Measurements from ENCODE around the gene PSMA2. TPM values are rescaled to one million over a fixed set of nuclear protein-coding genes. Genes with fewer than 3 reads are reported as not detected.

Gene PSMA2
- total RNA-seq, 4 donors from 2014 or later: 55.3 to 76.1 (median 68.9) TPM

DNA sequence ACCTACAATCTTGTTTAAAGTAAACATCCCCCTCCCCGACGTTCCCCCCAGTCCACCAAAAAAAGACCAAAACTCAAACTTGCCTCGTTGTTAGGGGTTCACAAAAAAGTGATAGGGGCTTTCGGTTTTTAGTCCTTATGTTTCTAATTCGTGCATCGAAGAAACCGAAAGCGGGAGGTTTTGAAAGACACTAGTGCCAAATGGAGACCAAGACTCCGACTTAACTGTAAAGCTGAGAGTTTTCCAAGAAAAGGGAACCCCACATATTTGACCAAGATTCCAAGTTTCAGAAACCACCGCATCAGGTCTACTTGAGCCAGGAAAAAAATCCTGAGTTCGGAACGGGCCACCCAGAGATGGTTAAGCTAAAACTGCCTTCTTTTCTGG lies 534 bp downstream of the PSMA2 start:
- ATAC-seq (ENCODE audit: low FRiP score): no peak
- DNase-seq (ENCODE audit: low spot score): no peak
- TF ChIP-seq, protein P1, sequence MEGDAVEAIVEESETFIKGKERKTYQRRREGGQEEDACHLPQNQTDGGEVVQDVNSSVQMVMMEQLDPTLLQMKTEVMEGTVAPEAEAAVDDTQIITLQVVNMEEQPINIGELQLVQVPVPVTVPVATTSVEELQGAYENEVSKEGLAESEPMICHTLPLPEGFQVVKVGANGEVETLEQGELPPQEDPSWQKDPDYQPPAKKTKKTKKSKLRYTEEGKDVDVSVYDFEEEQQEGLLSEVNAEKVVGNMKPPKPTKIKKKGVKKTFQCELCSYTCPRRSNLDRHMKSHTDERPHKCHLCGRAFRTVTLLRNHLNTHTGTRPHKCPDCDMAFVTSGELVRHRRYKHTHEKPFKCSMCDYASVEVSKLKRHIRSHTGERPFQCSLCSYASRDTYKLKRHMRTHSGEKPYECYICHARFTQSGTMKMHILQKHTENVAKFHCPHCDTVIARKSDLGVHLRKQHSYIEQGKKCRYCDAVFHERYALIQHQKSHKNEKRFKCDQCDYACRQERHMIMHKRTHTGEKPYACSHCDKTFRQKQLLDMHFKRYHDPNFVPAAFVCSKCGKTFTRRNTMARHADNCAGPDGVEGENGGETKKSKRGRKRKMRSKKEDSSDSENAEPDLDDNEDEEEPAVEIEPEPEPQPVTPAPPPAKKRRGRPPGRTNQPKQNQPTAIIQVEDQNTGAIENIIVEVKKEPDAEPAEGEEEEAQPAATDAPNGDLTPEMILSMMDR (IDR thresholded peaks at IDR 0.05): no peak

DNA sequence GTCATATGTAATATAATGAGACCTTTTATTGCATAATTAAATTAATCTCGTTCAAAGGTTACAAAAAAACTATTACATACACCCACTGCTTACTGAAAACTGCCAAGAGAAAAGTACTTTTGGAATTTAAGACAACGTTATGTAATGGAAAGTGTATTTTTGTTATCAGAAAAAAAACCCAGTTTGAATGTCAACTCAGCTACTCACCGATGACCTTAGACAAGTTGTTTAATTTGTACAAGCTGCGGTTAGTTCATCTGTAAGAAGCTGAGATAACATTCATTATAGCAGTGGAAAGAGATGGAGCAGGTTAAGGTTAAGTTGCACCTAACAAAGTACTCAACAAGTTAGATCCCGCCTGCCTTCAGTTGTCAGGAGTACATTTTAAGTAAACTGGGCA lies 1.1 kb downstream of the PSMA2 start:
- TF ChIP-seq, protein P1 (IDR thresholded peaks at IDR 0.05): no peak
- DNase-seq (ENCODE audit: low spot score): no peak
- ATAC-seq (ENCODE audit: low FRiP score): peak; percentile 43

DNA sequence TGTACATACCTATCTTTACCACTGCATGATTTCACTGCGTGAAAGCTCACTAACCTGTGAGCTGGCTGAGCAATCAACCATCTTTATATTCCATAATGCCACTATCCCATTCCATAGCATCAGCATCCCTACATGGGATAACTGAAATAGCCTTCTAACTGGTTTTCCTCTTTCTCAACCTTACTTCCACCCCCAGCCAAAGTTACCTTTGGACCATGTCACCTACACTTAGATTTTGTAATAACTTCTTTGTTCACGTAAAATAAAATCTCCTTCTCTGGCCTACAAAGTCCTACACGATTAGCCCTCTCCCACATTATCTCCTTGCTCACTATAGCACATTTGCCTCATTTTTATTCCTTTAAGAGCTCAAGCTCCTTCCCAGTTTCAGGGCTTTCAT lies 2.5 kb downstream of the PSMA2 start:
- TF ChIP-seq, protein P1 (IDR thresholded peaks at IDR 0.05): no peak
- no peak for ATAC-seq (ENCODE audit: low FRiP score)
- no peak for DNase-seq (ENCODE audit: low spot score)

DNA sequence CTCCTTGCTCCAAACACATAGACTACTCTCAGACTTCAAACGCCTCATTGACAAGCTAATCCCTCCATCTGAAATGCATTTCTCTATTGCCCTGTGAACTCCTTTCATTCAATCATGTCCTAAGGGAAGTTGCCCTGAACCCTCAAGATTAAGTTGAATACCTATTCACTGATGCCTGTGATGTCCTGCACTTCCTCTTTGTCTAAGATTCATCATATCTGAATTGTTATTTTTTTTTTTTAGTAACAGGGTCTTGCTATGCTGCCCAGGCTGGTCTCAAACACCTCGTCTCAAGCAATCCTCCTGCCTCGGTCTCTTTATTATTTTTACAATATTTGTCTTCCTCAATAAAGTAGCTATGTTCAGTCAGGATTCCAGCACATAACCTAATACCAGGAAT lies 3.2 kb downstream of the PSMA2 start:
- TF ChIP-seq, protein P1 (IDR thresholded peaks at IDR 0.05): no peak
- DNase-seq (ENCODE audit: low spot score): no peak
- ATAC-seq (ENCODE audit: low FRiP score): no peak

DNA sequence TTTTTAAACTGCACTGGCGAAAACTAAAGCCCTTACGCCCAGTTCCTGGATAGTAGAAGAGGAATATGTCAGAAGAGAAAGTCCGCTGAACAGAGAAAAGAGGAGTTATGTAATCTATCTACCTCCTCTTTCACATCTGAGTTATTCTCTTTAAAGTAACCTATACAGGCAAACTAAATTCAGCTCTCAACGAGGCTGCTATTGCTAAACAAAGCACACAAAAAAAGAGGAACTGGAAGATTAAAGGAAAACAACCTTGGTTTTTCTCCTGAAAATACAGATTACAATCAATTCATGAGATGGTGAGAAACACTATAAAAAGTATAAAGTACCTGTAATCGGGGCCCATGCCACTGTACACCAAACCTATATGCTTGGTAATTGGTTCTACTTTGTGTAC lies 5.8 kb downstream of the PSMA2 start:
- TF ChIP-seq, protein P1 (IDR thresholded peaks at IDR 0.05): no peak
- ATAC-seq (ENCODE audit: low FRiP score): no peak
- DNase-seq (ENCODE audit: low spot score): no peak

DNA sequence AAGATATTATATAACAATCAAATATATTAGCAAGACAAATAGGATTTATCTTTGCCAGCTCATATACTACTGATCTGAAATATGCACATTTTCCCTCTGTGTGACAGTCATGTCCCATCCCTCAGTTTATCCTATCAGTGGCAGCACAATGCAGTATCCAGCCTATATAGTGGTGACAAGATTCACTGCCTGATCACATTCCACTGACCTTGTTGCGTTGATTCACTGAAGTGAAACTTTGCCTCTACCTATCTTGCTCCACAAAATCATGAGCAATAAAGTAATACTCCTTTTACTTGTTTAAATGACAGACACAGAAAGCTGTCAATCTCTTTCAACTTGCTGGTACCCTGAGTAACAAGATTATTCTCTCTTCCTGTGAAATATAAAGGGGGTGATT lies 6.3 kb downstream of the PSMA2 start:
- ATAC-seq (ENCODE audit: low FRiP score): no peak
- no peak for DNase-seq (ENCODE audit: low spot score)
- TF ChIP-seq, protein P1 (IDR thresholded peaks at IDR 0.05): no peak

DNA sequence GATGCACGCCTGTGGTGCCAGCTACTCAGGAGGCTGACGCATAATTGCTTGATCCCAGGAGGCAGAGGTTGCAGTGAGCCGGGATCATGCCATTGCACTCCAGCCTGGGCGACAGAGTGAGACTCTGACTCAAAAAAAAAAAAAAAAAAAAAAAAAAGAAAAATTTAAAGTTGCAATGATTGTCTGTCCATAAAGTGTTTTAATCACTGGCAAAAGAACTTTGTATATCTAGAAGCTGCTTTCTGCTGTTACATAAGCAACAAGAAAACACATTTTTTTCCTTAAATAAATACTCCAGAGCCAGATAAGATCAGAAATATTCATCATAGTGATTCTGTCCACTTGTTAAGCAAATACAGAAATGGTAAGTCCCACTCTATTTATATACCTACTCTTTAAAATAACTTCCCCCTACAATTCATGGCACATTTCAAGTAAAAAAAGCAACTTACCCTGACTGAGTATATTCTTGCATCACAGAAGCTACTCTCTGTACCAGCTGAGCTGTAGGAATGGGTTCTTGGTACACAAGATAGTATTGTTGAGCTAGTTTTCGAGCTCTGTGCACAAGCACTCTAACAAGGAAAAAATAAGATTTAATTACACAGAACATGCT lies 7.6 kb downstream of the PSMA2 start:
- ATAC-seq (ENCODE audit: low FRiP score) (no peak), DNase-seq (ENCODE audit: low spot score) (no peak)
- TF ChIP-seq, protein P1 (IDR thresholded peaks at IDR 0.05): no peak

All from omental fat pad (tissue), 4 donors.